Activated naive CD4-positive, alpha-beta T cell treated with anti-CD3 and anti-CD28 coated beads, Interleukin-2, amount 50 U/mL, for 16 hours (primary cell): ENCODE data around the gene SLC8A1.

Experiments
- DNase-seq: peaks from one replicate; pipeline ENCODE4 v3.0.0-alpha.2; 2020

The SLC8A1 gene

GRCh38 chr2:40380041-40380440 lies 71.8 kb downstream of the SLC8A1 start:
- no peak for DNase-seq

GRCh38 chr2:40374543-40375240 lies 77.2 kb downstream of the SLC8A1 start:
- no peak for DNase-seq

- DNase-seq: no peak
Observed at GRCh38 chr2:40373111-40373510, 78.8 kb downstream of the SLC8A1 start.

GRCh38 chr2:40372283-40372985 lies 79.5 kb downstream of the SLC8A1 start:
- no peak for DNase-seq

- no peak for DNase-seq
Observed at GRCh38 chr2:40371525-40372282, 80.2 kb downstream of the SLC8A1 start.

- no peak for DNase-seq
Observed at GRCh38 chr2:40370007-40370395, 81.9 kb downstream of the SLC8A1 start.

GRCh38 chr2:40369267-40370006 lies 82.5 kb downstream of the SLC8A1 start:
- DNase-seq: no peak

GRCh38 chr2:40367652-40368051 lies 84.2 kb downstream of the SLC8A1 start:
- DNase-seq: no peak

GRCh38 chr2:40367032-40367431 lies 84.9 kb downstream of the SLC8A1 start:
- no peak for DNase-seq

GRCh38 chr2:40364151-40364874 lies 87.6 kb downstream of the SLC8A1 start:
- DNase-seq: no peak

- DNase-seq: no peak
Observed at GRCh38 chr2:40363631-40364030, 88.3 kb downstream of the SLC8A1 start.

GRCh38 chr2:40363231-40363630 lies 88.7 kb downstream of the SLC8A1 start:
- no peak for DNase-seq

GRCh38 chr2:40361478-40361877 lies 90.4 kb downstream of the SLC8A1 start:
- DNase-seq: no peak

- DNase-seq: no peak
Observed at GRCh38 chr2:40360652-40361051, 91.2 kb downstream of the SLC8A1 start.

- DNase-seq: no peak
Observed at GRCh38 chr2:40359811-40360210, 92.1 kb downstream of the SLC8A1 start.

GRCh38 chr2:40358783-40359182 lies 93.1 kb downstream of the SLC8A1 start:
- no peak for DNase-seq

- DNase-seq: no peak
Observed at GRCh38 chr2:40357667-40358066, 94.2 kb downstream of the SLC8A1 start.

GRCh38 chr2:40355451-40355850 lies 96.4 kb downstream of the SLC8A1 start:
- DNase-seq: no peak

GRCh38 chr2:40353231-40353630 lies 98.7 kb downstream of the SLC8A1 start:
- DNase-seq: no peak

- no peak for DNase-seq
Observed at GRCh38 chr2:40352703-40353099, 99.2 kb downstream of the SLC8A1 start.

- DNase-seq: no peak
Observed at GRCh38 chr2:40352041-40352702, 99.7 kb downstream of the SLC8A1 start.

- no peak for DNase-seq
Observed at GRCh38 chr2:40348665-40349064, 103.2 kb downstream of the SLC8A1 start.
